K562 (cell line): ENCODE measurements around the gene SRP9. TPM values are rescaled to one million over a fixed set of nuclear protein-coding genes. Genes with fewer than 3 reads are reported as not detected.

Experiments used
- BRCA1 ChIP-seq, 2 experiments: fragments of 450-650 bp in 1 of 2; sonication (generic) in 1 of 2; formaldehyde crosslinking in 1 of 2; IDR thresholded peaks; 2 replicates each; pipeline versions ENCODE4 v1.5.0 to v1.6.1; 2017 to 2020; ENCODE audit warnings: mild to moderate bottlenecking in 1 of 2, missing genetic modification reagents in 1 of 2
- CBX1 ChIP-seq: sonication (generic); IDR thresholded peaks from 2 replicates; pipeline ENCODE4 v1.6.1; 2016; ENCODE audit warnings: antibody characterized with exemption, low read depth, mild to moderate bottlenecking
- CBX5 ChIP-seq: IDR thresholded peaks from 2 replicates; pipeline ENCODE4 v1.6.1; 2014; ENCODE audit warnings: low read depth, borderline replicate concordance
- CREBBP ChIP-seq: IDR thresholded peaks from one replicate; pipeline ENCODE4 v1.6.1; 2012; ENCODE audit warnings: low read depth, mild to moderate bottlenecking, control low read depth, inconsistent platforms, low read length
- FIP1L1 ChIP-seq: fragments of 200-400 bp; formaldehyde crosslinking; IDR thresholded peaks from 2 replicates; pipeline ENCODE4 v1.6.1; 2018; ENCODE audit warnings: mild to moderate bottlenecking, low read depth, low read length; ENCODE audit not compliant: poor library complexity, severe bottlenecking
- FOXK2 ChIP-seq, 2 experiments: fragments of 450-650 bp; IDR thresholded peaks in 1 of 2; conservative IDR thresholded peaks in 1 of 2; 2 replicates each; pipeline ENCODE4 v1.6.1; 2016; ENCODE audit warnings: low read depth in 2 of 2, mild to moderate bottlenecking in 1 of 2
- GATAD2B ChIP-seq: fragments of 450-650 bp; IDR thresholded peaks from 2 replicates; pipeline ENCODE4 v1.6.1; 2017; ENCODE audit warnings: mild to moderate bottlenecking, borderline replicate concordance
- HNRNPH1 ChIP-seq: fragments of 200-400 bp; formaldehyde crosslinking; optimal IDR thresholded peaks from 2 replicates; pipeline ENCODE3; 2017; ENCODE audit warnings: low read depth, mild to moderate bottlenecking, low read length, moderate library complexity
- JUNB ChIP-seq: fragments of 450-650 bp; formaldehyde crosslinking; conservative IDR thresholded peaks from 2 replicates; pipeline ENCODE4 v1.4.0; 2020; ENCODE audit warnings: mild to moderate bottlenecking
- POLR2A ChIP-seq: fragments of 450-650 bp; conservative IDR thresholded peaks from 2 replicates; pipeline ENCODE4 v1.6.1; 2016
- SMAD4 ChIP-seq: fragments of 250-450 bp; sonication (Bioruptor Pico); conservative IDR thresholded peaks from 2 replicates; pipeline ENCODE4 v1.8.0; 2021; ENCODE audit warnings: inconsistent platforms, mild to moderate bottlenecking, moderate library complexity
- ZNF217 ChIP-seq: sonication (generic); formaldehyde crosslinking; IDR thresholded peaks from 2 replicates; pipeline ENCODE4 v1.8.0; 2022; ENCODE audit warnings: mild to moderate bottlenecking, missing genetic modification reagents
- ZNF253 ChIP-seq: fragments of 250-450 bp; sonication (Bioruptor Pico); conservative IDR thresholded peaks from 2 replicates; pipeline ENCODE4 v1.6.1; 2021; ENCODE audit warnings: mild to moderate bottlenecking
- ZNF384 ChIP-seq: IDR thresholded peaks from 2 replicates; pipeline ENCODE4 v1.6.1; 2012; ENCODE audit warnings: low read depth, low read length, improper control_type of control experiment
- ZNF589 ChIP-seq: fragments of 200-800 bp; sonication (Bioruptor generic); IDR thresholded peaks from 2 replicates; pipeline ENCODE4 v1.6.1; 2016; ENCODE audit warnings: low read depth, missing genetic modification characterization, missing compliant biosample characterization
- ZNF780A ChIP-seq: fragments of 250-450 bp; sonication (Bioruptor Pico); IDR thresholded peaks from 2 replicates; pipeline ENCODE4 v1.5.0; 2021; ENCODE audit warnings: mild to moderate bottlenecking
- ZNF79 ChIP-seq: fragments of 250-450 bp; sonication (Bioruptor Pico); IDR thresholded peaks from 2 replicates; pipeline ENCODE4 v1.4.0; 2020; ENCODE audit warnings: low read depth, mild to moderate bottlenecking, moderate library complexity
- ZZZ3 ChIP-seq: fragments of 450-650 bp; IDR thresholded peaks from 2 replicates; pipeline ENCODE4 v1.6.1; 2016; ENCODE audit warnings: antibody characterized with exemption, mild to moderate bottlenecking, moderate library complexity
- polyA plus RNA-seq, 8 experiments: library from polyadenylated mRNA; depleted of rRNA in 4 of 8; stranded (reverse) in 5 of 8; unstranded in 3 of 8; fragments of >200 nt; fragmentation: Nextera tagmentation in 2 of 8; fragmentation: Illumina TruSeq in 1 of 8; extraction: Ambion mirVana in 2 of 8; extraction: Trizol in 1 of 8; gene quantifications; 2 replicates each; pipeline versions ENCODE4 v1.2.1 to v1.2.3, GENCODE V29; 2011 to 2014; ENCODE audit warnings: inconsistent platforms in 1 of 8, missing spikeins in 1 of 8
- total RNA-seq, 7 experiments: library from RNA; depleted of rRNA in 6 of 7; stranded (reverse); fragments of >200 nt in 6 of 7; fragmentation: Illumina TruSeq in 2 of 7; extraction: Trizol in 2 of 7; gene quantifications; 2 replicates each; pipeline versions ENCODE4 v1.2.1 to v1.2.3, GENCODE V29; 2011 to 2021; ENCODE audit warnings: low replicate concordance in 1 of 7
- TF ChIP-seq, protein P1 (sequence below): fragments of 450-650 bp; IDR thresholded peaks from 2 replicates; pipeline ENCODE4 v1.6.1; 2016; ENCODE audit warnings: mild to moderate bottlenecking
- TF ChIP-seq, protein P2 (sequence below): fragments of 250-450 bp; sonication (Bioruptor Pico); IDR thresholded peaks from 2 replicates; pipeline ENCODE4 v1.8.0; 2022; ENCODE audit warnings: inconsistent platforms
- TF ChIP-seq, protein P3 (sequence below): sonication (generic); formaldehyde crosslinking; IDR thresholded peaks from 2 replicates; pipeline ENCODE4 v1.8.0; 2023; ENCODE audit warnings: mild to moderate bottlenecking, missing genetic modification reagents
- TF ChIP-seq, protein P4 (sequence below): fragments of 250-450 bp; sonication (Bioruptor Pico); IDR thresholded peaks from 2 replicates; pipeline ENCODE4 v1.4.0; 2020; ENCODE audit warnings: borderline replicate concordance

The SRP9 gene
- total and polyA plus RNA-seq, 9 of the 15 experiments (the other 6 are each of a cell fraction or from before 2014, with no cell fraction given) = 273 to 1,892 (median 668) TPM

DNA sequence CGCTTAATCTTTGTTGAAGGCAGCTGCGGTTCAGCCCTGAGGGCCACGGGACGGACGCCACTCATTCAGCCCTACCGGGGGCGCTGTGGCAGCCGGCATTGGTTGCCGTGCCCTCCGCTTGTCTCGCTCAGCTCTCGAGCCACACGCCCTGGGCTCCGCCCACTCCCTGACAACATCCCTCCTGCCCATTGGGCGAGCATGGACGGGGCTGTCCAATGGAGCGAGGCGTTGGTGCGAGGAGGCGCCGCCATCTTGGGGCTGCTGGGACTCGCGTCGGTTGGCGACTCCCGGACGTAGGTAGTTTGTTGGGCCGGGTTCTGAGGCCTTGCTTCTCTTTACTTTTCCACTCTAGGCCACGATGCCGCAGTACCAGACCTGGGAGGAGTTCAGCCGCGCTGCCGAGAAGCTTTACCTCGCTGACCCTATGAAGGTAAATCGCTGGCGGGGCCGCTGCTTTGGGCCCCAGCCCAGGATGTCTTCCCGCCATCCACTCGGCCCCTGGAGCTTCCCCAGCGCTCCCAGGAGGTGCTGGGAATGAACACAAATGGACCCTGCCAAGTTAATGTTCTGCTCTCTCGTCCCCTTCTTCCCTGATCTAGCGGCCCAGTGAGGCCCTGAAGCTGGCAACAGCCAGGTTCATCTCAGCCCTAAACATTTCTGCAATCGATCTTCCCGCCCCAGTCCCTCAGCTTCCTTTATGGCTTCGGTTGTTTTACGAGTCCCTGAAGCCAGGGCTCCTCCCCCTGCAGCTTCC, at the start of gene SRP9 (continued):
- TF ChIP-seq, protein P1, sequence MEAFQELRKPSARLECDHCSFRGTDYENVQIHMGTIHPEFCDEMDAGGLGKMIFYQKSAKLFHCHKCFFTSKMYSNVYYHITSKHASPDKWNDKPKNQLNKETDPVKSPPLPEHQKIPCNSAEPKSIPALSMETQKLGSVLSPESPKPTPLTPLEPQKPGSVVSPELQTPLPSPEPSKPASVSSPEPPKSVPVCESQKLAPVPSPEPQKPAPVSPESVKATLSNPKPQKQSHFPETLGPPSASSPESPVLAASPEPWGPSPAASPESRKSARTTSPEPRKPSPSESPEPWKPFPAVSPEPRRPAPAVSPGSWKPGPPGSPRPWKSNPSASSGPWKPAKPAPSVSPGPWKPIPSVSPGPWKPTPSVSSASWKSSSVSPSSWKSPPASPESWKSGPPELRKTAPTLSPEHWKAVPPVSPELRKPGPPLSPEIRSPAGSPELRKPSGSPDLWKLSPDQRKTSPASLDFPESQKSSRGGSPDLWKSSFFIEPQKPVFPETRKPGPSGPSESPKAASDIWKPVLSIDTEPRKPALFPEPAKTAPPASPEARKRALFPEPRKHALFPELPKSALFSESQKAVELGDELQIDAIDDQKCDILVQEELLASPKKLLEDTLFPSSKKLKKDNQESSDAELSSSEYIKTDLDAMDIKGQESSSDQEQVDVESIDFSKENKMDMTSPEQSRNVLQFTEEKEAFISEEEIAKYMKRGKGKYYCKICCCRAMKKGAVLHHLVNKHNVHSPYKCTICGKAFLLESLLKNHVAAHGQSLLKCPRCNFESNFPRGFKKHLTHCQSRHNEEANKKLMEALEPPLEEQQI = peak; percentile 79
- TF ChIP-seq ZNF589 (CRISPR knock-in tag) (0 out of 2 replicates have a peak, but pooled peaks have one; percentile 59), CBX1 (0 out of 2 replicates have a peak, but pooled peaks have one; percentile 45), BRCA1 (IDR thresholded peaks at IDR 0.05) (no peak), BRCA1 (CRISPR knock-in tag; IDR thresholded peaks at IDR 0.05) (no peak), ZNF780A (CRISPR knock-in tag) (no peak), CBX5 (0 out of 2 replicates have a peak, but pooled peaks have one; percentile 57), POLR2A (peak; percentile 98), ZNF253 (no peak), FIP1L1 (peak; percentile 46), JUNB (CRISPR knock-in tag) (no peak), SMAD4 (CRISPR knock-in tag) (peak; percentile 48; the same call in 1 of the 2 replicates), ZZZ3 (peak; percentile 86), ZNF79 (CRISPR knock-in tag) (no peak), ZNF217 (no peak), FOXK2 (conservative IDR thresholded peaks at IDR 0.05 in 1 of 2, IDR thresholded peaks at IDR 0.05 in 1 of 2; ENCODE audit: low read depth in 2 of 2) (peak; percentile 79 to 83), ZNF384 (peak; percentile 48; the same call in 1 of the 2 replicates), HNRNPH1 (no peak), CREBBP (no peak), GATAD2B (no peak)
- TF ChIP-seq, protein P2, sequence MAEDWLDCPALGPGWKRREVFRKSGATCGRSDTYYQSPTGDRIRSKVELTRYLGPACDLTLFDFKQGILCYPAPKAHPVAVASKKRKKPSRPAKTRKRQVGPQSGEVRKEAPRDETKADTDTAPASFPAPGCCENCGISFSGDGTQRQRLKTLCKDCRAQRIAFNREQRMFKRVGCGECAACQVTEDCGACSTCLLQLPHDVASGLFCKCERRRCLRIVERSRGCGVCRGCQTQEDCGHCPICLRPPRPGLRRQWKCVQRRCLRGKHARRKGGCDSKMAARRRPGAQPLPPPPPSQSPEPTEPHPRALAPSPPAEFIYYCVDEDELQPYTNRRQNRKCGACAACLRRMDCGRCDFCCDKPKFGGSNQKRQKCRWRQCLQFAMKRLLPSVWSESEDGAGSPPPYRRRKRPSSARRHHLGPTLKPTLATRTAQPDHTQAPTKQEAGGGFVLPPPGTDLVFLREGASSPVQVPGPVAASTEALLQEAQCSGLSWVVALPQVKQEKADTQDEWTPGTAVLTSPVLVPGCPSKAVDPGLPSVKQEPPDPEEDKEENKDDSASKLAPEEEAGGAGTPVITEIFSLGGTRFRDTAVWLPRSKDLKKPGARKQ (CRISPR knock-in tag) = no peak
- TF ChIP-seq, protein P3, sequence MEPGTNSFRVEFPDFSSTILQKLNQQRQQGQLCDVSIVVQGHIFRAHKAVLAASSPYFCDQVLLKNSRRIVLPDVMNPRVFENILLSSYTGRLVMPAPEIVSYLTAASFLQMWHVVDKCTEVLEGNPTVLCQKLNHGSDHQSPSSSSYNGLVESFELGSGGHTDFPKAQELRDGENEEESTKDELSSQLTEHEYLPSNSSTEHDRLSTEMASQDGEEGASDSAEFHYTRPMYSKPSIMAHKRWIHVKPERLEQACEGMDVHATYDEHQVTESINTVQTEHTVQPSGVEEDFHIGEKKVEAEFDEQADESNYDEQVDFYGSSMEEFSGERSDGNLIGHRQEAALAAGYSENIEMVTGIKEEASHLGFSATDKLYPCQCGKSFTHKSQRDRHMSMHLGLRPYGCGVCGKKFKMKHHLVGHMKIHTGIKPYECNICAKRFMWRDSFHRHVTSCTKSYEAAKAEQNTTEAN (CRISPR knock-in tag) = no peak
- TF ChIP-seq, protein P4, sequence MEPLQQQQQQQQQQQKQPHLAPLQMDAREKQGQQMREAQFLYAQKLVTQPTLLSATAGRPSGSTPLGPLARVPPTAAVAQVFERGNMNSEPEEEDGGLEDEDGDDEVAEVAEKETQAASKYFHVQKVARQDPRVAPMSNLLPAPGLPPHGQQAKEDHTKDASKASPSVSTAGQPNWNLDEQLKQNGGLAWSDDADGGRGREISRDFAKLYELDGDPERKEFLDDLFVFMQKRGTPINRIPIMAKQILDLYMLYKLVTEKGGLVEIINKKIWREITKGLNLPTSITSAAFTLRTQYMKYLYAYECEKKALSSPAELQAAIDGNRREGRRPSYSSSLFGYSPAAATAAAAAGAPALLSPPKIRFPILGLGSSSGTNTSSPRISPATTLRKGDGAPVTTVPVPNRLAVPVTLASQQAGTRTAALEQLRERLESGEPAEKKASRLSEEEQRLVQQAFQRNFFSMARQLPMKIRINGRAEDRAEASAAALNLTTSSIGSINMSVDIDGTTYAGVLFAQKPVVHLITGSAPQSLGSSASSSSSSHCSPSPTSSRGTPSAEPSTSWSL (CRISPR knock-in tag) = no peak
